Karpas-422 (cell line): ENCODE data around the gene ANKH. TPM values are rescaled to one million over a fixed set of nuclear protein-coding genes. Genes with fewer than 3 reads are reported as not detected.
"Not testable (repeated sequence)": the region's sequence is repeated elsewhere in the genome, so short reads cannot be mapped to it uniquely, and the experiment has no call there.

Experiments used
- DNase-seq: peaks from one replicate; pipeline ENCODE4 v3.0.0-alpha.2; 2015
- H2AFZ ChIP-seq: fragments of 200-600 bp; sonication (generic); 2 replicates; pipeline ENCODE4 v1.6.1; 2014; ENCODE audit warnings: antibody characterized with exemption, low read length, mixed read lengths
- H3K27ac ChIP-seq: fragments of 200-600 bp; sonication (generic); 2 replicates; pipeline ENCODE4 v1.5.1; 2014; ENCODE audit warnings: mild to moderate bottlenecking, low read length, moderate library complexity
- H3K27me3 ChIP-seq: fragments of 200-600 bp; sonication (generic); 2 replicates; pipeline ENCODE4 v1.6.1; 2014; ENCODE audit warnings: low read length, mixed read lengths
- H3K36me3 ChIP-seq: fragments of 200-600 bp; sonication (generic); 2 replicates; pipeline ENCODE4 v1.6.1; 2014; ENCODE audit warnings: low read length, mixed read lengths; ENCODE audit not compliant: insufficient read depth
- H3K4me1 ChIP-seq: fragments of 200-600 bp; sonication (generic); 2 replicates; pipeline ENCODE4 v1.6.1; 2014; ENCODE audit warnings: mild to moderate bottlenecking, low read length, mixed read lengths
- H3K4me2 ChIP-seq: fragments of 200-600 bp; sonication (generic); 2 replicates; pipeline ENCODE4 v1.6.1; 2014; ENCODE audit warnings: low read length, low read depth, mild to moderate bottlenecking; ENCODE audit not compliant: poor library complexity, severe bottlenecking
- H3K4me3 ChIP-seq: fragments of 200-600 bp; sonication (generic); 2 replicates; pipeline ENCODE4 v1.5.1; 2014; ENCODE audit warnings: mild to moderate bottlenecking, antibody characterized with exemption, low read length, mixed read lengths
- H3K79me2 ChIP-seq: fragments of 200-600 bp; sonication (generic); 2 replicates; pipeline ENCODE4 v1.6.1; 2014; ENCODE audit warnings: mild to moderate bottlenecking, low read length, mixed read lengths
- H3K9ac ChIP-seq: fragments of 200-600 bp; sonication (generic); 2 replicates; pipeline ENCODE4 v1.6.0; 2014; ENCODE audit warnings: low read length
- H3K9me2 ChIP-seq: fragments of 200-600 bp; sonication (generic), shearing (Covaris generic); replicated peaks from 2 replicates; pipeline ENCODE4 v1.6.0; 2014; ENCODE audit warnings: mild to moderate bottlenecking, low read length, moderate library complexity; ENCODE audit not compliant: insufficient read depth
- H3K9me3 ChIP-seq: fragments of 300-700, 200-600 bp; sonication (generic); 2 replicates; pipeline ENCODE4 v1.6.1; 2014; ENCODE audit warnings: low read length, mixed read lengths
- H4K20me1 ChIP-seq: fragments of 200-600 bp; sonication (generic); 2 replicates; pipeline ENCODE4 v1.6.1; 2014; ENCODE audit warnings: mild to moderate bottlenecking, antibody characterized with exemption, low read length, low read depth; ENCODE audit not compliant: insufficient read depth
- total RNA-seq: library from RNA; depleted of rRNA; stranded (reverse); fragments of >200 nt; shearing (Covaris generic); gene quantifications from 2 replicates; pipeline ENCODE4 v1.2.3, GENCODE V29; 2014; ENCODE audit warnings: low replicate concordance; rRNA removed

ANKH gene
- 0.40 and 0.75 TPM in 2 replicates for total RNA-seq

GRCh38 chr5:14871214-14872069 lies at the start of gene ANKH:
ANKH (minus strand) TSS chr5:14871778; CDS start chr5:14871447, 331 bp downstream.
- H3K9me2 ChIP-seq: no peaks in the 10 kb centered on the region
- peak within 1 kb of the TSS; percentile 41 for H3K4me2 ChIP-seq
- peak within 1 kb of the TSS; percentile 44; the same call in 1 of the 2 replicates for H3K4me3 ChIP-seq
- peak; percentile 73 for DNase-seq
- H2AFZ ChIP-seq: no peak within 1 kb of the TSS
- no peaks in the 10 kb centered on the region for H3K27me3 ChIP-seq
- H3K9ac ChIP-seq: peak within 1 kb of the TSS; percentile 45; the same call in 1 of the 2 replicates
- H3K9me3 ChIP-seq: no peaks in the 10 kb centered on the region
- no peaks in the 10 kb centered on the region for H3K36me3 ChIP-seq
- H3K4me1 ChIP-seq: peaks cover 21% of the 10 kb centered on the region
- no peak within 1 kb of the TSS for H3K27ac ChIP-seq
- H4K20me1 ChIP-seq: no peaks in the 10 kb centered on the region
- H3K79me2 ChIP-seq: no peaks in the 10 kb centered on the region

- H3K4me1 ChIP-seq: no peaks in the 10 kb centered on the region
- H3K36me3 ChIP-seq: no peaks in the 10 kb centered on the region
- no peaks in the 10 kb centered on the region for H3K79me2 ChIP-seq
- no peak overlapping the region for H3K4me2 ChIP-seq
- no peaks in the 10 kb centered on the region for H3K27me3 ChIP-seq
- H3K4me3 ChIP-seq: no peak overlapping the region
- H4K20me1 ChIP-seq: no peaks in the 10 kb centered on the region
- no peak overlapping the region for H2AFZ ChIP-seq
- H3K9me2 ChIP-seq: no peaks in the 10 kb centered on the region
- no peaks in the 10 kb centered on the region for H3K9me3 ChIP-seq
- H3K9ac ChIP-seq: no peak overlapping the region
- no peak for DNase-seq
- no peak overlapping the region for H3K27ac ChIP-seq
Observed at GRCh38 chr5:14920121-14920520, 48.5 kb upstream of the ANKH start.

- H3K9me2 ChIP-seq, DNase-seq, H3K4me1 ChIP-seq, H3K27me3 ChIP-seq, H3K79me2 ChIP-seq, H3K27ac ChIP-seq, H2AFZ ChIP-seq, H3K36me3 ChIP-seq, H3K9me3 ChIP-seq, H3K4me3 ChIP-seq, H3K9ac ChIP-seq, H4K20me1 ChIP-seq, H3K4me2 ChIP-seq: not testable (repeated sequence)
Observed at GRCh38 chr5:14919106-14919505, 47.5 kb upstream of the ANKH start.

GRCh38 chr5:14917719-14918118 lies 46.1 kb upstream of the ANKH start:
- Histone ChIP-seq H2AFZ (no peak overlapping the region), H4K20me1 (no peaks in the 10 kb centered on the region), H3K27ac (no peak overlapping the region), H3K4me3 (no peak overlapping the region), H3K27me3 (no peaks in the 10 kb centered on the region), H3K4me1 (no peaks in the 10 kb centered on the region), H3K36me3 (no peaks in the 10 kb centered on the region), H3K4me2 (no peak overlapping the region), H3K9ac (no peak overlapping the region), H3K9me3 (no peaks in the 10 kb centered on the region), H3K79me2 (no peaks in the 10 kb centered on the region), H3K9me2 (no peaks in the 10 kb centered on the region)
- no peak for DNase-seq

GRCh38 chr5:14915291-14915952 lies 43.8 kb upstream of the ANKH start:
- Histone ChIP-seq H3K79me2 (no peaks in the 10 kb centered on the region), H3K36me3 (no peaks in the 10 kb centered on the region), H3K4me2 (no peak overlapping the region), H3K4me1 (no peaks in the 10 kb centered on the region), H3K27me3 (no peaks in the 10 kb centered on the region), H2AFZ (no peak overlapping the region), H3K9me3 (no peaks in the 10 kb centered on the region), H3K9ac (no peak overlapping the region), H3K27ac (no peak overlapping the region), H3K4me3 (no peak overlapping the region), H3K9me2 (no peaks in the 10 kb centered on the region), H4K20me1 (no peaks in the 10 kb centered on the region)
- DNase-seq: no peak

- Histone ChIP-seq H3K79me2 (no peaks in the 10 kb centered on the region), H3K9me3 (no peaks in the 10 kb centered on the region), H2AFZ (no peak overlapping the region), H4K20me1 (no peaks in the 10 kb centered on the region), H3K4me1 (no peaks in the 10 kb centered on the region), H3K36me3 (no peaks in the 10 kb centered on the region), H3K4me3 (no peak overlapping the region), H3K4me2 (no peak overlapping the region), H3K27ac (no peak overlapping the region), H3K27me3 (no peaks in the 10 kb centered on the region), H3K9me2 (no peaks in the 10 kb centered on the region), H3K9ac (no peak overlapping the region)
- DNase-seq: no peak
Observed at GRCh38 chr5:14914623-14915260, 43.2 kb upstream of the ANKH start.

GRCh38 chr5:14914193-14914592 lies 42.6 kb upstream of the ANKH start:
- Histone ChIP-seq H3K36me3 (no peaks in the 10 kb centered on the region), H2AFZ (no peak overlapping the region), H3K4me2 (no peak overlapping the region), H3K9me2 (no peaks in the 10 kb centered on the region), H3K9me3 (no peaks in the 10 kb centered on the region), H3K27me3 (no peaks in the 10 kb centered on the region), H3K9ac (no peak overlapping the region), H3K4me3 (no peak overlapping the region), H3K27ac (no peak overlapping the region), H4K20me1 (no peaks in the 10 kb centered on the region), H3K4me1 (no peaks in the 10 kb centered on the region), H3K79me2 (no peaks in the 10 kb centered on the region)
- DNase-seq: no peak

GRCh38 chr5:14913096-14913495 lies 41.5 kb upstream of the ANKH start:
- DNase-seq: no peak
- no peaks in the 10 kb centered on the region for H3K36me3 ChIP-seq
- H3K9ac ChIP-seq: no peak overlapping the region
- no peak overlapping the region for H3K27ac ChIP-seq
- H2AFZ ChIP-seq: no peak overlapping the region
- H3K79me2 ChIP-seq: no peaks in the 10 kb centered on the region
- H3K4me3 ChIP-seq: no peak overlapping the region
- no peak overlapping the region for H3K4me2 ChIP-seq
- H3K27me3 ChIP-seq: no peaks in the 10 kb centered on the region
- no peaks in the 10 kb centered on the region for H4K20me1 ChIP-seq
- no peaks in the 10 kb centered on the region for H3K9me2 ChIP-seq
- no peaks in the 10 kb centered on the region for H3K4me1 ChIP-seq
- H3K9me3 ChIP-seq: no peaks in the 10 kb centered on the region
